ENCODE data around the gene OR51B2.
A peak's percentile ranks its signal among the peaks of the same experiment; 100 is the strongest.

Gene OR51B2

DNA sequence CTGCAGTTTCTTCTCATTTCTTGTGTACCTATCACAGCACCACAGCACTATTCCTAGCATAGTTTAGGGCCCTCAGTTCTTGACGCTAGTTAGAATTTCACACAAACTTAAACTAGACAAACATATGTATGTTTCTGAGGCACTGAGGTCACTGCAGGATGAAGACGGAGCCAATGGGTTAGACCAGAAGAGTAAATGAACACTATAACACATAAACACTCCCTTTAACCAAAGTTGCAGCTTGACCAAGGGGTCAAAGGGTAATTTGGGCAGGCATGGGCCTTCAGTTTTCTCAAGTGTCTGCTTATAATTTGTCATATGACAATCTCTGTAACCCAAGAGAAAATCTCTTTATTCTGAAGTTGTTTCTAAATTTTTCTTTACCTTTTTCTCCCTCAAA is 41.5 kb downstream of the OR51B2 start:
- no peak overlapping the region for H3K4me3 ChIP-seq (ENCODE audit: low read length)
- TF ChIP-seq, protein P1, sequence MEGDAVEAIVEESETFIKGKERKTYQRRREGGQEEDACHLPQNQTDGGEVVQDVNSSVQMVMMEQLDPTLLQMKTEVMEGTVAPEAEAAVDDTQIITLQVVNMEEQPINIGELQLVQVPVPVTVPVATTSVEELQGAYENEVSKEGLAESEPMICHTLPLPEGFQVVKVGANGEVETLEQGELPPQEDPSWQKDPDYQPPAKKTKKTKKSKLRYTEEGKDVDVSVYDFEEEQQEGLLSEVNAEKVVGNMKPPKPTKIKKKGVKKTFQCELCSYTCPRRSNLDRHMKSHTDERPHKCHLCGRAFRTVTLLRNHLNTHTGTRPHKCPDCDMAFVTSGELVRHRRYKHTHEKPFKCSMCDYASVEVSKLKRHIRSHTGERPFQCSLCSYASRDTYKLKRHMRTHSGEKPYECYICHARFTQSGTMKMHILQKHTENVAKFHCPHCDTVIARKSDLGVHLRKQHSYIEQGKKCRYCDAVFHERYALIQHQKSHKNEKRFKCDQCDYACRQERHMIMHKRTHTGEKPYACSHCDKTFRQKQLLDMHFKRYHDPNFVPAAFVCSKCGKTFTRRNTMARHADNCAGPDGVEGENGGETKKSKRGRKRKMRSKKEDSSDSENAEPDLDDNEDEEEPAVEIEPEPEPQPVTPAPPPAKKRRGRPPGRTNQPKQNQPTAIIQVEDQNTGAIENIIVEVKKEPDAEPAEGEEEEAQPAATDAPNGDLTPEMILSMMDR (conservative IDR thresholded peaks at IDR 0.05; ENCODE audit: low read depth, low read length), result no peak
- no peak for DNase-seq (ENCODE audit: low read depth)

DNA sequence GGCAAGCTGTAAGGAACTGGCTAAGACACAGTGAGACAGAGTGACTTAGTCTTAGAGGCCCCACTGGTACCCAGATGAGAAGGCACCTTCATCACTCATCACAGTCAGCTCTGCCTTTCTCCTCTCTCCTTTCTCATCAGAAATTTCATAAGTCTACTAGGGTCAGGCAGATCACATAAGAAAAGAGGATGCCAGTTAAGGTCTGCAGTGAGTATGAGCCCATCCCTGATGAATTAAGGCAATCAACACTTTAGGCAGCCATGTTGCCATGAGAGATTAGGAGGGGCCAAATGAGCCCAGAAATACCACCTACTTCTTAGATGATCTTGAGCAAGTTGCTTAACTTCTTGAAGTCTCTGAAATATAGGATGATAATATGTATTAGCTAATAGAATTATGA is 42.5 kb downstream of the OR51B2 start:
- H3K4me3 ChIP-seq (ENCODE audit: low read length), result no peak overlapping the region
- TF ChIP-seq, protein P1 (conservative IDR thresholded peaks at IDR 0.05; ENCODE audit: low read depth, low read length), result no peak
- no peak for DNase-seq (ENCODE audit: low read depth)

DNA sequence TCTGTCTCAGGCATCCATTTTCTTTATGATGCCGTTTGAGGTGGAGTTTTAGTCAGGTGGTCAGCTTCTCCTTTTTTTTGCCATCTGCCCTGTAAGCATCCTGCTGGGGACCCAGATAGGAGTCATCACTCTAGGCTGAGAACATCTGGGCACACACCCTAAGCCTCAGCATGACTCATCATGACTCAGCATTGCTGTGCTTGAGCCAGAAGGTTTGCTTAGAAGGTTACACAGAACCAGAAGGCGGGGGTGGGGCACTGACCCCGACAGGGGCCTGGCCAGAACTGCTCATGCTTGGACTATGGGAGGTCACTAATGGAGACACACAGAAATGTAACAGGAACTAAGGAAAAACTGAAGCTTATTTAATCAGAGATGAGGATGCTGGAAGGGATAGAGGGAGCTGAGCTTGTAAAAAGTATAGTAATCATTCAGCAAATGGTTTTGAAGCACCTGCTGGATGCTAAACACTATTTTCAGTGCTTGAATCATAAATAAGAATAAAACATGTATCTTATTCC is 43.5 kb downstream of the OR51B2 start:
- H3K4me3 ChIP-seq (ENCODE audit: low read length), result no peak overlapping the region
- peak; percentile 81 for DNase-seq (ENCODE audit: low read depth)
- TF ChIP-seq, protein P1 (conservative IDR thresholded peaks at IDR 0.05; ENCODE audit: low read depth, low read length), result no peak

DNA sequence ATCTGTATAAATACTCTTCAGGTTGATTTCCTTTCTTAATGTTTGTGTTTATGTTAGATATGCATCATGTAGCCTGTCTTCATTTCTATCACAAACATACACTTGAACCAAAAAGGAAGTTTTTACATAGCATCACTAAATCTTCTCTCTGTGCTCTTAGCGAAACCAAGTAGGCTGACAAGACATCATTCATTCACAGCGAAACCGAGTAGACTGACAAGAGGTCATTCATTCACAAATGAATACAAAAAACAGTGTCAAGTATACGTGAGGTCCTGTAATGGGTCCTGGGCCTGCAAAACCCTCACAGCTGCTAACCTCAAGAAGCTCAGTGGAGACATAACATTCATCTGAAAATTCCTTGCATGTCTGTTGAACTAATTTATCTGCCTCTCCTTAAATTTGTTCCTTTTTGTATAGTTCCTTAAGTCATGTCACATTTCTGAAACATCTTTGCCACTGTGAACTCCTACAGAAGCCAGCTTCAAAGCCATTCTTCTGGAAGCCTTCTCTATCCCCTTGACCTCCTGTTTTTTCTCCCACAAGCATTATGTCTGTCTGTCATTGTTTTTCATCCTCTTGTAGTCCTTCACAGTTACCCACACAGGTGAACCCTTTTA is 44.5 kb downstream of the OR51B2 start:
- H3K4me3 ChIP-seq (ENCODE audit: low read length), result no peak overlapping the region

DNA sequence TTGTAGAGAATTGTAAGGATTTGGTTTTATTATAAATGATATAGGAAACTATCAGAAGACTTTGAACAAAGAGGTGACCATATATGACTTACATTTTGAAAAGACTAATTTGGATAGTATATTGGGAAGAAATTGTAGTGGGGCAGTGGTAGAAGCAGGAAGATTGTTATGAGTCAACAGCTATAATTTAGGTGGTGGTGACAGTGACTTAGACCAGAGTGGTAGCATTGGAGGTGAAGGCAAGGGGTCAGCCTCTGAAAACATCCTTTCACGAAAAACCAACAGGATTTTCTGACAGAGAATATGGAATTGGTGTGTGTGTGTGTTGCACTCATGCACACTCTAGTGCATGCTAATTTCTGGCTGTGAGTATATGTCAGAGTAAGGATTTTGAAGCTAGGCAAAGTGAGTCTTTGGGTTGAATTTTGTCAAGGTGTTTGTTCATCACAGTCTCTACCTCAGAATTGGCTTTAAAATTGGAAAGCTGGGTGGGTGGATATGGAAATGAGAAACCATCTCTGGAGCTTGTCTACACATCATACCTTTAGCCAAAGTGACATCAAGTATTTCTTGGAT is 46.2 kb downstream of the OR51B2 start:
- no peak for DNase-seq (ENCODE audit: low read depth)
- no peak overlapping the region for H3K4me3 ChIP-seq (ENCODE audit: low read length)
- TF ChIP-seq, protein P1 (conservative IDR thresholded peaks at IDR 0.05; ENCODE audit: low read depth, low read length), result no peak

More for the DNA sequence above, 44.5 kb downstream of the OR51B2 start:
- DNase-seq (ENCODE audit: low read depth), result no peak
- TF ChIP-seq, protein P1 (conservative IDR thresholded peaks at IDR 0.05; ENCODE audit: low read depth, low read length), result no peak

DNA sequence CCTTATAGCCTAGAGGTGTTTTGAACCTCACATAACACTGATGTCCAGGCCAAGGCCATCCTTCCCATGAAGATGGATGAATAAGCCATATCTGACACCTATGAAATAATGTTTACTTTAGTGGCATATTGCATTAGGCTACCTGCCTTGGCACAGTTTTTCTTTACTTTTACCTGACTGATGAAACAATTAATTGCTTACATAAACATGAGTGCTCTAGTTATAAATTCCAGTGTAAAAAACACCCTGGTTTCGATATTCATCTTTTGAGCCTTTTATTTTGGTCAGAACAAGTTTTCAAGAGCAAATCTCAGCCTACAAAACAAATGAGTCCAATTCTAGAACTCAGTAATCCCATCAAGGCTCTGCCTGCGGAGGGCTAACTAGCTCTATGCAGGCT is 47.4 kb downstream of the OR51B2 start:
- TF ChIP-seq, protein P1 (conservative IDR thresholded peaks at IDR 0.05; ENCODE audit: low read depth, low read length), result no peak
- DNase-seq (ENCODE audit: low read depth), result no peak

More for the DNA sequence above, 47.4 kb downstream of the OR51B2 start:
- H3K4me3 ChIP-seq (ENCODE audit: low read length), result no peak overlapping the region

Data from retinal pigment epithelial cell (primary cell).